Ovary (tissue), 9 donors: ENCODE measurements around the gene ADGRG2. TPM values are rescaled to one million over a fixed set of nuclear protein-coding genes. Genes with fewer than 3 reads are reported as not detected.
"Not testable (repeated sequence)": the region's sequence is repeated elsewhere in the genome, so short reads cannot be mapped to it uniquely, and the experiment has no call there.

Experiments
- DNase-seq, 5 donors: peaks; one replicate each; pipeline ENCODE4 v3.0.0-alpha.2; 2019 to 2020
- H3K27ac ChIP-seq, 2 donors: fragments of 200-600 bp; one replicate each; pipeline versions ENCODE4 v1.5.1 to v1.8.0; 2019 to 2022
- H3K27me3 ChIP-seq: fragments of 200-600 bp; one replicate; pipeline ENCODE4 v1.8.0; 2022
- H3K36me3 ChIP-seq: fragments of 200-600 bp; sonication (generic); one replicate; pipeline ENCODE4 v1.5.1; 2019
- H3K4me1 ChIP-seq: one replicate; pipeline ENCODE4 v1.8.1; 2013; ENCODE audit warnings: mild to moderate bottlenecking, moderate library complexity; ENCODE audit not compliant: insufficient read depth
- H3K4me3 ChIP-seq: fragments of 200-600 bp; sonication (generic); one replicate; pipeline ENCODE4 v1.5.1; 2017
- H3K9me3 ChIP-seq, 2 donors: fragments of 200-600 bp in 1 of 2; sonication (generic) in 1 of 2; one replicate each; pipeline versions ENCODE4 v1.5.1 to v1.8.1; 2013 to 2019; ENCODE audit warnings: mild to moderate bottlenecking in 1 of 2, moderate library complexity in 1 of 2
- EP300 ChIP-seq: sonication (generic); formaldehyde crosslinking; IDR thresholded peaks from one replicate; pipeline ENCODE4 v1.6.1; 2017; ENCODE audit warnings: antibody characterized with exemption
- POLR2A ChIP-seq: fragments of 450-650 bp; IDR thresholded peaks from one replicate; pipeline ENCODE4 v1.6.1; 2017; ENCODE audit warnings: antibody characterized with exemption, mild to moderate bottlenecking, moderate library complexity
- WGBS, 3 donors: extraction: QIAGEN DNeasy Blood & Tissue Kit in 1 of 3; methylation state at CpG; one replicate each; pipeline versions ENCODE4 v1.1.5 to v1.1.7; 2013 to 2017; 5-methylcytosine and 5-hydroxymethylcytosine counted together
- intact Hi-C, 4 donors: fragments of 100-400 bp; cut with DNase I; formaldehyde crosslinking; loops; one replicate each; pipeline versions ENCODE4 v1.11.0 to v1.15.1; 2022 to 2023
- polyA plus RNA-seq, 2 donors: library from polyadenylated mRNA; stranded (reverse); fragments of 200-250 nt in 1 of 2; fragments of 350-450 nt in 1 of 2; fragmentation: Illumina TruSeq in 1 of 2; extraction: RNeasy Lipid Tissue Mini Kit (QIAGEN cat#74804) in 1 of 2; gene quantifications; one replicate each; pipeline ENCODE4 v1.2.3, GENCODE V29; 2013 to 2014
- total RNA-seq, 7 donors: library from RNA; depleted of rRNA in 2 of 7; stranded (reverse); fragments of >200 nt in 2 of 7; fragmentation: NEBNext Ultra II Directional in 3 of 7; extraction: Animal tissue kit (Norgen Biotek cat#: 25700) in 3 of 7; gene quantifications; one replicate each; pipeline versions ENCODE4 v1.1.0 to v1.2.4, GENCODE V29; 2016 to 2023
- TF ChIP-seq, protein P1 (sequence below), 3 donors: fragments of 450-650 bp in 2 of 3; fragments of 200-600 bp in 1 of 3; IDR thresholded peaks; one replicate each; pipeline versions ENCODE4 v1.5.1 to v1.8.0; 2016 to 2022; ENCODE audit warnings: antibody characterized with exemption in 3 of 3, mild to moderate bottlenecking in 1 of 3
- donor health status: DM: no; HTN: no; CAD: no; lungs with moderate emphysema.
- donor health status: DM: no; HTN: no; CAD: no.
- donor health status: Bipolar disorder and iron deficiency.
- donor health status: DM: yes; HTN: yes; CAD: no.
- donor health status: DM: no; HTN: no; CAD: no.
- donor health status: DM: yes; HTN: yes; CAD: no.

The ADGRG2 gene
- total and polyA plus RNA-seq, 9 donors, result 0.08 to 16.2 (median 1.3) TPM

DNA sequence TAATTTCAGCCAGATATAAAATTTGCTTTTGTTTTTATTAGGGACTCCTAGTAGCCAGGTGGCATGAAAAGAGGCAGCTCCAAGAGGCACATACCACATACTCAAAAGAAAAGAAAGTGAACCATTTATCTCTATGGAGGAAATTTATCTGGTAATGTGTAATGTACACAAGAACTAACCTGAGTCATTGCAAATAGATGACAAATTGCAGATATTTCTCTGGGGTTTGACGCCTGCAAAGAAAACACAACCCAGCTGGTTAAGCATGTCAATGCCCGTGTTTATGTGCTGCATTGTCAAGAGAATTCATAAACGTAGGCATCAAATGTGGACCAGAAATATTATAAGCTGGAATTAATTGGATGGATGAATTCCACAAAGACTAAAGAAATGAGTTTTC is 91.5 kb downstream of the ADGRG2 start:
- H3K9me3 ChIP-seq, result no peaks in the 10 kb centered on the region
- no peaks in the 10 kb centered on the region for H3K27me3 ChIP-seq
- WGBS, 3 donors, result 76 to 83% (median 81%) methylated on average over 3 of the region's 3 CpGs
- no peaks in the 10 kb centered on the region for H3K4me1 ChIP-seq
- H3K36me3 ChIP-seq, result no peaks in the 10 kb centered on the region
- no peak overlapping the region for H3K27ac ChIP-seq
- no peak overlapping the region for H3K4me3 ChIP-seq
- intact Hi-C loops, result no loop called here
- no peak for TF ChIP-seq POLR2A
- TF ChIP-seq EP300, result no peak
- TF ChIP-seq, protein P1, sequence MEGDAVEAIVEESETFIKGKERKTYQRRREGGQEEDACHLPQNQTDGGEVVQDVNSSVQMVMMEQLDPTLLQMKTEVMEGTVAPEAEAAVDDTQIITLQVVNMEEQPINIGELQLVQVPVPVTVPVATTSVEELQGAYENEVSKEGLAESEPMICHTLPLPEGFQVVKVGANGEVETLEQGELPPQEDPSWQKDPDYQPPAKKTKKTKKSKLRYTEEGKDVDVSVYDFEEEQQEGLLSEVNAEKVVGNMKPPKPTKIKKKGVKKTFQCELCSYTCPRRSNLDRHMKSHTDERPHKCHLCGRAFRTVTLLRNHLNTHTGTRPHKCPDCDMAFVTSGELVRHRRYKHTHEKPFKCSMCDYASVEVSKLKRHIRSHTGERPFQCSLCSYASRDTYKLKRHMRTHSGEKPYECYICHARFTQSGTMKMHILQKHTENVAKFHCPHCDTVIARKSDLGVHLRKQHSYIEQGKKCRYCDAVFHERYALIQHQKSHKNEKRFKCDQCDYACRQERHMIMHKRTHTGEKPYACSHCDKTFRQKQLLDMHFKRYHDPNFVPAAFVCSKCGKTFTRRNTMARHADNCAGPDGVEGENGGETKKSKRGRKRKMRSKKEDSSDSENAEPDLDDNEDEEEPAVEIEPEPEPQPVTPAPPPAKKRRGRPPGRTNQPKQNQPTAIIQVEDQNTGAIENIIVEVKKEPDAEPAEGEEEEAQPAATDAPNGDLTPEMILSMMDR (IDR thresholded peaks at IDR 0.05), result no peak
- no peak for DNase-seq

DNA sequence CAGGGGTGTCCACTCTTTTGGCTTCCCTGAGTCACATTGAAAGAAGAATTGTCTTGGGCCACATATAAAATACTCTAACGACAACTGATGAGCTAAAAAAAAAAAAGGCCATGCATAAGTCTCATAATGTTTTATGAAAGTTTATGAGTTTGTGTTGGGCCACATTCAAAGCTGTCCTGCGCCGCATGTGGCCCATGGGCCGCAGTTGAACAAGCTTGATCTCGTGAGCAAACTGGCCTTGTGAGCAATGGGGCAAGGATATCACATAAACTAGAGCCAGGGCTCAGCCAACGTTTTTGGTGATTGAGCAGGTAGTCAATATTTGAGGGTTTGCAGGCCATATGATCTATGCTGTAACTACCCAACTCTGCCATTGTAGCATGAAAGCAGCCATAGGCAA is 93.7 kb downstream of the ADGRG2 start:
- intact Hi-C loops, result no loop called here
- DNase-seq, result no peak
- TF ChIP-seq, protein P1 (IDR thresholded peaks at IDR 0.05), result no peak
- TF ChIP-seq POLR2A, result no peak
- no peak for TF ChIP-seq EP300
- Histone ChIP-seq H3K27me3 (no peaks in the 10 kb centered on the region), H3K4me3 (no peak overlapping the region), H3K36me3 (no peaks in the 10 kb centered on the region), H3K4me1 (no peaks in the 10 kb centered on the region), H3K27ac (no peak overlapping the region), H3K9me3 (no peaks in the 10 kb centered on the region)
- WGBS, 3 donors, result 67 to 82% (median 78%) methylated on average over 6 of the region's 6 CpGs

DNA sequence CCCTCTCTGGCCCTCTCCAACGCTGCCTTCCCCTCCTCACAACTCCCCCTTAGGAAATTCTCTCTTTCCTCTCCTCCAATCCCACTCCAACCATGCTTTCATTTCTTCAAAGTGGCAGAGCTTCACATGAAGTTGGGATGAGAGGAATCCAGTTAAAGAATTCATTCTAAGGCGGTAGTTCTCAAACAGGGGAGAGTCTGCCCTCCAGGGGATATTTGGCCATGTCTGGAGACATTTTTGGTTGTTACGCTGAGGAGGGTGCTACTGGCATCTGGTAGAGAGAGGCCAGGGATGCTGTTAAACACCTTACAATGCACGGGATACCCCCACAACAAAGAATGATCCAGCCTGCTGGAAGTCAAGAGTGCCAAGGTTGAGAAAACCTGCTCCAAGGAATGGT is 97.9 kb downstream of the ADGRG2 start:
- intact Hi-C loops, result no loop called here
- DNase-seq, result no peak
- Histone ChIP-seq H3K36me3 (no peaks in the 10 kb centered on the region), H3K27me3 (no peaks in the 10 kb centered on the region), H3K27ac (no peak overlapping the region), H3K4me1 (no peaks in the 10 kb centered on the region), H3K4me3 (no peak overlapping the region), H3K9me3 (no peaks in the 10 kb centered on the region)
- WGBS, 3 donors, result 73 to 77% (median 73%) methylated on average over 4 of the region's 4 CpGs
- TF ChIP-seq POLR2A, result no peak

DNA sequence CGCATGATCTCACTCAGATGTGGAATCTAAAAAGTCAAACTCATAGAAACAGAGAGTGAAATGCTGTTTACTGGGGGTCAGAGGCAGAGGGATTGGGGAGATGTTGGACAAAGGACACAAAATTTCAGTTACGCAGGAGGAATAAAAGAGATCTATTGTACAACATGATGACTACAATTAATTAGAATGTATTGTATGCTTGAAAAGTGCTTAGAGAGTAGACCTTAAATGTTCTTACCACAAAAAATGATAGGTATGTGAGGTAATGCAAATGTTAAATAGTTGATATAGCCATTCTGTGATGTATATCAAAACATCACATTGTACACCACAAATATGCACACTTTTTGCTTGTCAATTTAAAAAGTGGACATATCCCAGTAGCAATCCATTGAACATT is 102.3 kb downstream of the ADGRG2 start:
- WGBS, 3 donors, result 93 to 97% (median 95%) methylated on average over 2 of the region's 2 CpGs
- Histone ChIP-seq H3K27me3 (no peaks in the 10 kb centered on the region), H3K4me1 (no peaks in the 10 kb centered on the region), H3K4me3 (no peak overlapping the region), H3K9me3 (no peaks in the 10 kb centered on the region), H3K27ac (no peak overlapping the region), H3K36me3 (no peaks in the 10 kb centered on the region)
- intact Hi-C loops, result no loop called here
- no peak for TF ChIP-seq EP300
- DNase-seq, result no peak

DNA sequence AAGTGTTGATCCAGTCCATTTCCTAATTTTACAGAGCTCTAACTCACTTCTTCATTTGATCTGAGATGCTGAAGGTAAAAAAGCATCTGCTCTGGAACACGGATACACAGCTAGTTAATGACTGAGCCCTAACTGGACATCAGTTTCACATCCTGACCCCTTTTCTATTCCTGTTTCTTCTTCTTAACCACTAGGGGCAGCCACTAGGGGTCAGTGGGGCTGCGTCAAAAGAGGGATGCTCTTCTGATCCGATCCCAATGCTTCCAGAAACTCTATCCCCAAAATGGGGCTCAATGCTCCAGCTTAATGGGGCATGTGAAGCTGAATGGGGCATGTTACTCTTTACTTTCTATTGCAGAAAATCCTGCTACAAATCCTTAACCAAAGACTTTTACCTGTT is 105.0 kb downstream of the ADGRG2 start:
- TF ChIP-seq EP300 (no peak), POLR2A (no peak)
- TF ChIP-seq, protein P1 (IDR thresholded peaks at IDR 0.05), result no peak
- intact Hi-C loops, result no loop called here
- Histone ChIP-seq H3K36me3 (no peaks in the 10 kb centered on the region), H3K9me3 (no peaks in the 10 kb centered on the region), H3K27me3 (no peaks in the 10 kb centered on the region), H3K27ac (no peak overlapping the region), H3K4me1 (no peaks in the 10 kb centered on the region), H3K4me3 (no peak overlapping the region)
- DNase-seq, result no peak
- 35 to 41% (median 35%) methylated on average over 3 of the region's 3 CpGs for WGBS, 3 donors

DNA sequence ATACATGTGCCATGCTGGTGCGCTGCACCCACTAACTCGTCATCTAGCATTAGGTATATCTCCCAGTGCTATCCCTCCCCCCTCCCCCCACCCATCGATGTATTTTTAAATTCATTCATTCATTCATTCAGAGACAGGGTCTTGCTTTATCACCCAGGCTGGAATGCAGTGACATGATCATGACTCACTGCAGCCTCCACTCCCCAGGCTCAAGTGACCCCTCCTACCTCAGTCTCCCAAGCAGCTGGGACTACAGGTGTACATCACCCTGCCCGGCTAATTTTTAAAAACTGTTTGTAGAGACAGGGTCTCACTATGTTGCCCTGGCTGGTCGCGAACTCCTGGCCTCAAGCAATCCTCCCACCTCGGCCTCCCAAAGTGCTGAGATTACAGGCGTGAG is 105.7 kb downstream of the ADGRG2 start:
- intact Hi-C loops, H3K36me3 ChIP-seq, DNase-seq, H3K27me3 ChIP-seq, H3K9me3 ChIP-seq, H3K27ac ChIP-seq, H3K4me3 ChIP-seq, H3K4me1 ChIP-seq: not testable (repeated sequence)
- WGBS, 3 donors, result 89 to 91% (median 89%) methylated on average over 8 of the region's 8 CpGs
